ENCODE measurements around the gene RIN3.
"Not testable (repeated sequence)": the region's sequence is repeated elsewhere in the genome, so short reads cannot be mapped to it uniquely, and the experiment has no call there.

Gene RIN3

GRCh38 chr14:92527721-92528120 lies 14.1 kb downstream of the RIN3 start:
- no peak for DNase-seq (ENCODE audit: low spot score)
- TF ChIP-seq CTCF (IDR thresholded peaks at IDR 0.05; ENCODE audit: extremely low read depth, insufficient read depth, missing control alignments) = no peak

GRCh38 chr14:92528486-92529100 lies 15.0 kb downstream of the RIN3 start:
- no peak for TF ChIP-seq CTCF (IDR thresholded peaks at IDR 0.05; ENCODE audit: extremely low read depth, insufficient read depth, missing control alignments)
- in situ Hi-C loops (cut with MboI; ENCODE audit: low pct_unique_long_range_greater_than_20kb, low sequenced_read_pairs, unreplicated experiment) = no loop called here
- no peak for DNase-seq (ENCODE audit: low spot score)

More at GRCh38 chr14:92527721-92528120, 14.1 kb downstream of the RIN3 start:
- in situ Hi-C loops (cut with MboI; ENCODE audit: low pct_unique_long_range_greater_than_20kb, low sequenced_read_pairs, unreplicated experiment) = no loop called here

- TF ChIP-seq CTCF (IDR thresholded peaks at IDR 0.05; ENCODE audit: extremely low read depth, insufficient read depth, missing control alignments) = no peak
- in situ Hi-C loops (cut with MboI; ENCODE audit: low pct_unique_long_range_greater_than_20kb, low sequenced_read_pairs, unreplicated experiment) = no loop called here
- DNase-seq (ENCODE audit: low spot score) = no peak
These were observed 16.3 kb downstream of the RIN3 start for GRCh38 chr14:92529903-92530302.

GRCh38 chr14:92531106-92531873 lies 17.7 kb downstream of the RIN3 start:
- TF ChIP-seq CTCF (IDR thresholded peaks at IDR 0.05; ENCODE audit: extremely low read depth, insufficient read depth, missing control alignments) = no peak
- in situ Hi-C loops (cut with MboI; ENCODE audit: low pct_unique_long_range_greater_than_20kb, low sequenced_read_pairs, unreplicated experiment) = no loop called here
- DNase-seq (ENCODE audit: low spot score) = no peak

- DNase-seq (ENCODE audit: low spot score) = no peak
- in situ Hi-C loops (cut with MboI; ENCODE audit: low pct_unique_long_range_greater_than_20kb, low sequenced_read_pairs, unreplicated experiment) = no loop called here
- TF ChIP-seq CTCF (IDR thresholded peaks at IDR 0.05; ENCODE audit: extremely low read depth, insufficient read depth, missing control alignments) = no peak
These were observed 19.0 kb downstream of the RIN3 start for GRCh38 chr14:92532490-92533163.

GRCh38 chr14:92534932-92535643 lies 21.5 kb downstream of the RIN3 start:
- no peak for DNase-seq (ENCODE audit: low spot score)
- in situ Hi-C loops (cut with MboI; ENCODE audit: low pct_unique_long_range_greater_than_20kb, low sequenced_read_pairs, unreplicated experiment) = no loop called here
- TF ChIP-seq CTCF (IDR thresholded peaks at IDR 0.05; ENCODE audit: extremely low read depth, insufficient read depth, missing control alignments) = no peak

GRCh38 chr14:92536231-92536630 lies 22.6 kb downstream of the RIN3 start:
- in situ Hi-C loops (cut with MboI; ENCODE audit: low pct_unique_long_range_greater_than_20kb, low sequenced_read_pairs, unreplicated experiment); DNase-seq (ENCODE audit: low spot score): not testable (repeated sequence)
